H9 (cell line): Measurements from ENCODE around the gene ITGA2. TPM values are rescaled to one million over a fixed set of nuclear protein-coding genes. Genes with fewer than 3 reads are reported as not detected.

Experiments
- DNase-seq: peaks from one replicate; pipeline ENCODE4 v3.0.0-alpha.2; 2017
- H2AFZ ChIP-seq: one replicate; pipeline ENCODE4 v1.6.1; 2013; ENCODE audit warnings: mild to moderate bottlenecking, low read length, control low read depth, moderate library complexity
- H2AK5ac ChIP-seq: 2 replicates; pipeline ENCODE4 v1.6.1; 2013; ENCODE audit warnings: low read length, control low read depth, mixed read lengths; ENCODE audit not compliant: insufficient read length
- H2BK120ac ChIP-seq: one replicate; pipeline ENCODE4 v1.6.1; 2013; ENCODE audit warnings: low read depth, mild to moderate bottlenecking, low read length, control low read depth, inconsistent platforms; ENCODE audit not compliant: poor library complexity, severe bottlenecking
- H2BK12ac ChIP-seq: 2 replicates; pipeline ENCODE4 v1.6.1; 2013; ENCODE audit warnings: low read length, control low read depth, mixed read lengths, low read depth; ENCODE audit not compliant: insufficient read length
- H2BK15ac ChIP-seq: 2 replicates; pipeline ENCODE4 v1.6.1; 2013; ENCODE audit warnings: low read depth, low read length, control low read depth
- H2BK20ac ChIP-seq: one replicate; pipeline ENCODE4 v1.6.1; 2013; ENCODE audit warnings: low read depth, mild to moderate bottlenecking, low read length, control low read depth, inconsistent platforms; ENCODE audit not compliant: poor library complexity, severe bottlenecking
- H2BK5ac ChIP-seq: 2 replicates; pipeline ENCODE4 v1.6.1; 2013; ENCODE audit warnings: low read length, control low read depth, mixed read lengths; ENCODE audit not compliant: insufficient read length
- H3K14ac ChIP-seq: 2 replicates; pipeline ENCODE4 v1.6.1; 2013; ENCODE audit warnings: low read length, control low read depth; ENCODE audit not compliant: insufficient read depth
- H3K18ac ChIP-seq: 2 replicates; pipeline ENCODE4 v1.6.1; 2013; ENCODE audit warnings: low read depth, mild to moderate bottlenecking, mixed read lengths, low read length, control low read depth; ENCODE audit not compliant: insufficient read length
- H3K23ac ChIP-seq: 2 replicates; pipeline ENCODE4 v1.6.1; 2013; ENCODE audit warnings: low read length, control low read depth, mixed read lengths, low read depth; ENCODE audit not compliant: insufficient read length
- H3K23me2 ChIP-seq: 2 replicates; pipeline ENCODE4 v1.6.1; 2013; ENCODE audit warnings: low read depth, mild to moderate bottlenecking, mixed read lengths, low read length, control low read depth; ENCODE audit not compliant: insufficient read length, poor library complexity, severe bottlenecking
- H3K27ac ChIP-seq: 2 replicates; pipeline ENCODE4 v1.5.1; 2013; ENCODE audit warnings: low read length, control low read depth, mixed read lengths, low read depth; ENCODE audit not compliant: insufficient read length
- H3K27me3 ChIP-seq: 2 replicates; pipeline ENCODE4 v1.6.1; 2013; ENCODE audit warnings: low read length, control low read depth, inconsistent platforms; ENCODE audit not compliant: insufficient read depth
- H3K4ac ChIP-seq: 2 replicates; pipeline ENCODE4 v1.6.1; 2013; ENCODE audit warnings: low read depth, mild to moderate bottlenecking, control low read depth, inconsistent platforms, low read length, moderate library complexity
- H3K4me1 ChIP-seq: 2 replicates; pipeline ENCODE4 v1.6.1; 2013; ENCODE audit warnings: low read length, control low read depth, inconsistent platforms; ENCODE audit not compliant: insufficient read depth
- H3K4me2 ChIP-seq: 2 replicates; pipeline ENCODE4 v1.6.1; 2013; ENCODE audit warnings: low read length, control low read depth, mixed read lengths; ENCODE audit not compliant: insufficient read length, insufficient read depth
- H3K56ac ChIP-seq: 2 replicates; pipeline ENCODE4 v1.6.1; 2013; ENCODE audit warnings: low read depth, mild to moderate bottlenecking, mixed read lengths, low read length, control low read depth; ENCODE audit not compliant: insufficient read length
- H3K79me1 ChIP-seq: 2 replicates; pipeline ENCODE4 v1.6.1; 2013; ENCODE audit warnings: low read depth, mild to moderate bottlenecking, moderate library complexity, low read length, control low read depth, inconsistent platforms; ENCODE audit not compliant: insufficient read depth, poor library complexity, severe bottlenecking
- H3K79me2 ChIP-seq: 2 replicates; pipeline ENCODE4 v1.6.1; 2013; ENCODE audit warnings: low read length, control low read depth, inconsistent platforms; ENCODE audit not compliant: insufficient read depth
- H3K9ac ChIP-seq: 2 replicates; pipeline ENCODE4 v1.6.1; 2013; ENCODE audit warnings: low read length, control low read depth, mixed read lengths; ENCODE audit not compliant: insufficient read length; ENCODE audit errors: extremely low read depth
- H3K9me3 ChIP-seq: one replicate; pipeline ENCODE4 v1.6.1; 2013; ENCODE audit warnings: low read depth, low read length, inconsistent platforms; ENCODE audit not compliant: control insufficient read depth
- H3T11ph ChIP-seq: one replicate; pipeline ENCODE4 v1.6.1; 2013; ENCODE audit warnings: mild to moderate bottlenecking, low read length, control low read depth, inconsistent platforms
- H4K20me1 ChIP-seq: one replicate; pipeline ENCODE4 v1.6.1; 2013; ENCODE audit not compliant: control insufficient read depth, insufficient read length, insufficient read depth
- H4K5ac ChIP-seq: 2 replicates; pipeline ENCODE4 v1.6.1; 2013; ENCODE audit warnings: low read depth, mild to moderate bottlenecking, mixed read lengths, low read length, control low read depth; ENCODE audit not compliant: insufficient read length
- H4K8ac ChIP-seq: replicated peaks from 2 replicates; pipeline ENCODE4 v1.6.1; 2013; ENCODE audit warnings: low read length, control low read depth, mixed read lengths, low read depth; ENCODE audit not compliant: insufficient read length
- H4K91ac ChIP-seq: 2 replicates; pipeline ENCODE4 v1.6.1; 2013; ENCODE audit warnings: low read depth, mild to moderate bottlenecking, moderate library complexity, mixed read lengths, low read length, control low read depth; ENCODE audit not compliant: insufficient read length
- H3K27ac Mint-ChIP-seq, 3 experiments: 2 replicates in 2 of 3; 3 replicates in 1 of 3; pipeline ENCODE4 v1.8.0; 2020 to 2021; ENCODE audit warnings: mixed read lengths in 3 of 3, mild to moderate bottlenecking in 1 of 3, moderate library complexity in 1 of 3
- H3K27me3 Mint-ChIP-seq: 2 replicates; pipeline ENCODE4 v1.8.0; 2021; ENCODE audit warnings: low read depth, mild to moderate bottlenecking, moderate library complexity, mixed read lengths
- H3K36me3 Mint-ChIP-seq, 3 experiments: 2 replicates in 2 of 3; 3 replicates in 1 of 3; pipeline ENCODE4 v1.8.0; 2020 to 2021; ENCODE audit warnings: low read depth in 3 of 3, mixed read lengths in 3 of 3; ENCODE audit not compliant: insufficient read depth in 1 of 3
- H3K4me1 Mint-ChIP-seq, 2 experiments: 2 replicates each; pipeline ENCODE4 v1.8.0; 2020; ENCODE audit warnings: mixed read lengths in 2 of 2
- H3K4me3 Mint-ChIP-seq, 2 experiments: 2 replicates in 1 of 2; 3 replicates in 1 of 2; pipeline ENCODE4 v1.8.0; 2020 to 2021; ENCODE audit warnings: mild to moderate bottlenecking in 2 of 2, mixed read lengths in 2 of 2, moderate library complexity in 1 of 2
- H3K9me3 Mint-ChIP-seq, 2 experiments: 2 replicates in 1 of 2; 3 replicates in 1 of 2; pipeline ENCODE4 v1.8.0; 2020; ENCODE audit warnings: mild to moderate bottlenecking in 2 of 2, mixed read lengths in 2 of 2, moderate library complexity in 1 of 2
- CTCF ChIP-seq: fragments of 200-600 bp; sonication (generic); conservative IDR thresholded peaks from 3 replicates; pipeline ENCODE4 v1.8.0; 2021; ENCODE audit warnings: antibody characterized with exemption, mild to moderate bottlenecking
- WGBS: extraction: QIAGEN DNeasy Blood & Tissue Kit; methylation state at CpG from one replicate; pipeline ENCODE4 v1.1.7; 2013; ENCODE audit warnings: missing lambda C conversion rate, low lambda C conversion rate, mixed read lengths; ENCODE audit not compliant: insufficient read length; ENCODE audit errors: extremely low coverage; 5-methylcytosine and 5-hydroxymethylcytosine counted together
- total RNA-seq: library from RNA; stranded (reverse); gene quantifications from 2 replicates; pipeline ENCODE4 v1.2.1, GENCODE V29; 2021

The ITGA2 gene
- total RNA-seq, 1 experiment from 2014 or later, result 3.0 TPM

- H3K9me3 Mint-ChIP-seq, result no peaks in the 10 kb centered on the region
Observed at GRCh38 chr5:52961274-52961681, 27.9 kb upstream of the ITGA2 start.

More at GRCh38 chr5:52961274-52961681, 27.9 kb upstream of the ITGA2 start:
- Histone ChIP-seq H4K91ac (no peak overlapping the region), H2BK120ac (no peak overlapping the region), H3K4me1 (no peaks in the 10 kb centered on the region; the same call in 1 of the 2 replicates), H2BK15ac (no peak overlapping the region), H3K23ac (no peak overlapping the region), H2BK5ac (no peak overlapping the region), H3K27ac (no peak overlapping the region), H4K8ac (no peak overlapping the region), H3K4me2 (no peak overlapping the region), H2AK5ac (no peak overlapping the region), H2BK12ac (no peak overlapping the region), H2AFZ (no peak overlapping the region), H3K79me1 (no peaks in the 10 kb centered on the region), H4K5ac (no peak overlapping the region), H3K18ac (no peak overlapping the region), H3K9me3 (no peaks in the 10 kb centered on the region), H3K79me2 (no peaks in the 10 kb centered on the region), H3K9ac (no peak overlapping the region), H3K23me2 (no peaks in the 10 kb centered on the region), H2BK20ac (no peak overlapping the region), H3K56ac (no peak overlapping the region), H3K4ac (no peak overlapping the region), H3T11ph (no peak overlapping the region), H3K27me3 (no peaks in the 10 kb centered on the region), H4K20me1 (no peaks in the 10 kb centered on the region), H3K14ac (no peak overlapping the region)
- TF ChIP-seq CTCF, result no peak
- peaks cover 13 to 19% of the 10 kb centered on the region in 2 experiments for H3K4me1 Mint-ChIP-seq
- no peak overlapping the region for H3K27ac Mint-ChIP-seq
- peaks cover 0 to 1% (median 0%) of the 10 kb centered on the region in 3 experiments; a peak in 1 of 7 replicates for H3K36me3 Mint-ChIP-seq
- no peak overlapping the region for H3K4me3 Mint-ChIP-seq
- WGBS, result no CpG with 5 or more reads among the region's 2 CpGs
- no peaks in the 10 kb centered on the region for H3K27me3 Mint-ChIP-seq
- DNase-seq, result no peak
